HUES48 (cell line): ENCODE data around the gene IPO4.

Experiments
- H3K27ac ChIP-seq: one replicate; pipeline ENCODE4 v1.7.0; 2013; ENCODE audit warnings: low read depth, low read length, inconsistent platforms
- H3K27me3 ChIP-seq: 2 replicates; pipeline ENCODE4 v1.6.1; 2013; ENCODE audit warnings: mild to moderate bottlenecking, low read length; ENCODE audit not compliant: control insufficient read depth, insufficient read depth
- H3K36me3 ChIP-seq: 2 replicates; pipeline ENCODE4 v1.6.1; 2013; ENCODE audit warnings: low read length; ENCODE audit not compliant: control insufficient read depth, insufficient read depth
- H3K4me1 ChIP-seq: 2 replicates; pipeline ENCODE4 v1.6.1; 2013; ENCODE audit warnings: mild to moderate bottlenecking, low read length; ENCODE audit not compliant: control insufficient read depth, insufficient read depth
- H3K4me3 ChIP-seq: 2 replicates; pipeline ENCODE4 v1.5.1; 2013; ENCODE audit warnings: mild to moderate bottlenecking, low read depth, low read length
- H3K9ac ChIP-seq: 2 replicates; pipeline ENCODE4 v1.6.1; 2013; ENCODE audit warnings: mild to moderate bottlenecking, low read depth, low read length, moderate library complexity
- H3K9me3 ChIP-seq: 2 replicates; pipeline ENCODE4 v1.6.1; 2013; ENCODE audit warnings: low read length; ENCODE audit not compliant: control insufficient read depth, insufficient read depth

The IPO4 gene

GRCh38 chr14:24187539-24187915, 1.1 kb downstream of the IPO4 start:
- Histone ChIP-seq H3K27ac (no peak overlapping the region), H3K4me3 (peak overlapping the region; percentile 89), H3K9me3 (no peaks in the 10 kb centered on the region), H3K9ac (no peak overlapping the region), H3K36me3 (peaks cover 64% of the 10 kb centered on the region), H3K4me1 (peaks cover 3% of the 10 kb centered on the region), H3K27me3 (no peaks in the 10 kb centered on the region)

GRCh38 chr14:24186831-24187538, 1.6 kb downstream of the IPO4 start:
- H3K27me3 ChIP-seq, result no peaks in the 10 kb centered on the region
- H3K4me3 ChIP-seq, result no peak overlapping the region
- H3K9ac ChIP-seq, result no peak overlapping the region
- no peaks in the 10 kb centered on the region for H3K9me3 ChIP-seq
- no peak overlapping the region for H3K27ac ChIP-seq
- H3K36me3 ChIP-seq, result peaks cover 64% of the 10 kb centered on the region
- peaks cover 3% of the 10 kb centered on the region for H3K4me1 ChIP-seq

GRCh38 chr14:24185741-24186140, 2.9 kb downstream of the IPO4 start:
- H3K4me1 ChIP-seq, result peaks cover 3% of the 10 kb centered on the region
- H3K4me3 ChIP-seq, result no peak overlapping the region
- peaks cover 68% of the 10 kb centered on the region for H3K36me3 ChIP-seq
- no peaks in the 10 kb centered on the region for H3K27me3 ChIP-seq
- no peak overlapping the region for H3K27ac ChIP-seq
- H3K9ac ChIP-seq, result no peak overlapping the region
- no peaks in the 10 kb centered on the region for H3K9me3 ChIP-seq

GRCh38 chr14:24185026-24185425, 3.6 kb downstream of the IPO4 start:
- H3K27me3 ChIP-seq, result no peaks in the 10 kb centered on the region
- H3K36me3 ChIP-seq, result peaks cover 75% of the 10 kb centered on the region
- H3K4me3 ChIP-seq, result no peak overlapping the region
- peaks cover 3% of the 10 kb centered on the region for H3K4me1 ChIP-seq
- no peaks in the 10 kb centered on the region for H3K9me3 ChIP-seq
- H3K9ac ChIP-seq, result no peak overlapping the region
- no peak overlapping the region for H3K27ac ChIP-seq

GRCh38 chr14:24184104-24184970, 4.3 kb downstream of the IPO4 start:
- H3K27ac ChIP-seq, result no peak overlapping the region
- no peaks in the 10 kb centered on the region for H3K27me3 ChIP-seq
- no peak overlapping the region for H3K9ac ChIP-seq
- H3K4me3 ChIP-seq, result no peak overlapping the region
- peaks cover 3% of the 10 kb centered on the region for H3K4me1 ChIP-seq
- peaks cover 82% of the 10 kb centered on the region for H3K36me3 ChIP-seq
- no peaks in the 10 kb centered on the region for H3K9me3 ChIP-seq

- H3K4me1 ChIP-seq, result peaks cover 3% of the 10 kb centered on the region
- no peaks in the 10 kb centered on the region for H3K9me3 ChIP-seq
- H3K27me3 ChIP-seq, result no peaks in the 10 kb centered on the region
- H3K4me3 ChIP-seq, result no peak overlapping the region
- H3K27ac ChIP-seq, result no peak overlapping the region
- H3K9ac ChIP-seq, result no peak overlapping the region
- H3K36me3 ChIP-seq, result peaks cover 95% of the 10 kb centered on the region
These were observed 5.6 kb downstream of the IPO4 start for GRCh38 chr14:24183014-24183481.

GRCh38 chr14:24182110-24182882, 6.3 kb downstream of the IPO4 start:
- Histone ChIP-seq H3K36me3 (peaks cover 98% of the 10 kb centered on the region), H3K9ac (no peak overlapping the region), H3K9me3 (no peaks in the 10 kb centered on the region), H3K4me1 (no peaks in the 10 kb centered on the region), H3K27me3 (no peaks in the 10 kb centered on the region), H3K27ac (no peak overlapping the region), H3K4me3 (no peak overlapping the region)

- H3K4me3 ChIP-seq, result no peak overlapping the region
- H3K36me3 ChIP-seq, result peaks cover 98% of the 10 kb centered on the region
- H3K4me1 ChIP-seq, result no peaks in the 10 kb centered on the region
- no peak overlapping the region for H3K9ac ChIP-seq
- H3K27ac ChIP-seq, result no peak overlapping the region
- H3K27me3 ChIP-seq, result no peaks in the 10 kb centered on the region
- H3K9me3 ChIP-seq, result no peaks in the 10 kb centered on the region
These were observed 7.1 kb downstream of the IPO4 start for GRCh38 chr14:24181371-24182077.

GRCh38 chr14:24179961-24180796, 8.4 kb downstream of the IPO4 start:
- Histone ChIP-seq H3K4me3 (no peak overlapping the region), H3K27ac (no peak overlapping the region)

More at GRCh38 chr14:24179961-24180796, 8.4 kb downstream of the IPO4 start:
- peaks cover 87% of the 10 kb centered on the region for H3K36me3 ChIP-seq
- H3K9ac ChIP-seq, result no peak overlapping the region
- no peaks in the 10 kb centered on the region for H3K4me1 ChIP-seq
- H3K27me3 ChIP-seq, result no peaks in the 10 kb centered on the region
- no peaks in the 10 kb centered on the region for H3K9me3 ChIP-seq
